Bone marrow (tissue), 2 donors: Measurements from ENCODE around the gene DFFA.

ENCODE experiments used
- DNase-seq, 2 donors: peaks; one replicate each; lab custom pipeline; 2025; lab: John Stamatoyannopoulos, UW

The DFFA gene, protein sequence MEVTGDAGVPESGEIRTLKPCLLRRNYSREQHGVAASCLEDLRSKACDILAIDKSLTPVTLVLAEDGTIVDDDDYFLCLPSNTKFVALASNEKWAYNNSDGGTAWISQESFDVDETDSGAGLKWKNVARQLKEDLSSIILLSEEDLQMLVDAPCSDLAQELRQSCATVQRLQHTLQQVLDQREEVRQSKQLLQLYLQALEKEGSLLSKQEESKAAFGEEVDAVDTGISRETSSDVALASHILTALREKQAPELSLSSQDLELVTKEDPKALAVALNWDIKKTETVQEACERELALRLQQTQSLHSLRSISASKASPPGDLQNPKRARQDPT

GRCh38 chr1:10472220-10473144, at the start of gene DFFA:
TSS of gene DFFA (minus strand) at chr1:10472529. CDS start at chr1:10472458, 71 bp downstream.
- peak; percentile 72 to 94 for DNase-seq

DNA sequence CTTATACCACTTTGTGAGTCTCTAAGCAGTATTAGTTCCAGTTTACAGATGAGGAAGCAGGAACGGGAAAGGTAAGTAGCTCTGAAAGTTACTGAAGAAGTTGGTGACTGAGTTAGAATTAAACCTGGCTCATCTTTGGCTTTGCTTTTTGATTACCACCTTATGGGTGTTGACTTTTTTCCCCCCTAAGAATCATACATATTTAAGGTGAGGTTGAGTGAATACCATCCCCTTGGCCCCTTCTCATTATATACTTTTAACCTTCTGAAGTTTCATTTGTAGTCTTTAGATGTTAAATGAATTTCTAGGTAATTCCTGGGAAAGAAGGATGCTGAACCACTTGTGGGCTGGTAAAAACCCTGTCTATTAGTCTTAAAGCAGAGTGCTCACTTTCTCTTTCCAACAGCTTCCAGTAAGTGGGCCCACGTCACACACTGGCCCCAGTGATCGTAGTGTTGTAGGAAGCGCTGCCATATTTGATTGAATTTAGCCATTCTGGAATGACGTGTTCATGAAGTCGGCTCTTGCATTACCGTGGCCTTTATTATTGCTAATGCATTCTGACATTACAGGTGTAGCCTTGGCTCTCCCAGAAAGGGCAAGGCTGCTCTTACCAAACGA, 49.3 kb upstream of the DFFA start:
- no peak for DNase-seq

DNA sequence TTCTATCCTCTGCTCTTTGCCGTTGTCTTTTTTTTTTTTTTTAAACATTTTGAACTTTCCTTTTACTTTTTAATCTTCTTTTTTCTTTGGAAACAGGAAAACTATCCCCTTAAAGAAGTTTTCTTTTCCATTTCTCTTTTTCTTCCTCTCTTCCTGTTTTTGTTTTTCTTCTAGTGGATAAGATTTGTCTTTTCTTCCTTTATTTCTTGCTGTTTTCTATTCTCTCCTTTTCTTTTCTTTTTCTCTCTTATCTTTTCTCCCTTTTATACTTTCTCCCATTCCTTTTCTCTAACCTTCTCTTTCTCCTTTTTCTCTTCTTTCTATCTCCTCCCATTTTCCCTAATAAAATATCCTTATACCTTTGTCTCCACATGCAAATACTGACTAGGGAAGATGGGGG, 48.6 kb upstream of the DFFA start:
- no peak for DNase-seq

- DNase-seq, result no peak
Observed at GRCh38 chr1:10520497-10520896, 48.2 kb upstream of the DFFA start.

- no peak for DNase-seq
Observed at GRCh38 chr1:10519016-10519417, 46.7 kb upstream of the DFFA start.

DNA sequence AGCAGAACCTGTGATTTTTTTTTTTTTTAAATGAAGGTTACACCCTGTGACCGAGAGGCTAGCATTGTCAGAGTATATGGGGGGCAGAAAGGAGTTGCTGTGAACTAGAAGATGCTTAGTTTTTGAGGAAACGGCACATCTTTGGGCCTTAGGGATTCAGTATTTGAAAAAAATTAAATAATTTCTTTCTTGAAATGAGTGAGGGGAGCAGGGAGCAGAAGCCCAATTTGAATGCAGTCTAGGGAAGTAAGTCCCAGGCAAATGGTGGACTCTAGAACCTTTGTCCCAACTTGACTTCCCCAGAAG, 45.3 kb upstream of the DFFA start:
- DNase-seq, result no peak

- DNase-seq, result no peak
Observed at GRCh38 chr1:10516925-10517676, 44.8 kb upstream of the DFFA start.

DNA sequence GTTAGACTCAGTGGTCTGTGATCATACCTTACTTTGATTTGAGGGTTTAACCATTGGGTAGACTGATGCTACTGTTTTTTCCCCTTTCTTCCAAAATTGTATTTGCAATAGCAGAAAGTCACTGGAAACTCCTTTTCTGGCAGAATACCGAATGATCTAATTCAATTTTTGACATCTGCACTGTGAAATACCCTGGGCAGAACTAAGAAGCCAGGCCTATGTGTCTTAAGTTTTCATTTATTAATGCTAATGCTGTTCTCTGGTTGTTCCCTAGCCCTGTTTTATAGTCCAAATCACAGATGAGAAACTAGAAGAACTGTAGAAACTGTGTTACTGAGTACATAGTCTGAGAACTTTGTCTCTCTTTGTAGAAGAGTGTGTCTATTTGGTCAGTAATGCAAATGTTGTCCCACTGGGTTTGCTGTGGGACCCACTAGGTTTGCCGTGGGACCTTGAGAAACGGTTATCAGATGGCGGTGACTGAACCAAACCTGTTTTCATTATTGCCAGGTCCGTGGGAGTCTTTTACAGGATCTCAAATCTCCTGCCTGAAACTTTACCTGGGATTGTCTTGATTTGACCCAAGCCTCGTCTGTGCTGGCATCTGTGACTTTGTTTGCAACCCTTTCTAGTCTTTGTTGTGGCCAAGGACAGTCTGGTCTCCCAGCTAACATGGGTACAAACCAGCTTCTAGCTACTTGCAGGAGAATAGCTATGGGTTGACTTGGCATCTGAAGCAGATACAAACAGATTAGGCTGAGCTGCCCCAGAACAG, 43.8 kb upstream of the DFFA start:
- DNase-seq, result no peak

GRCh38 chr1:10515301-10515975, 43.1 kb upstream of the DFFA start:
- DNase-seq, result peak in 1 of 2 donors; percentile 42

GRCh38 chr1:10514490-10515235, 42.3 kb upstream of the DFFA start:
- DNase-seq, result no peak

DNA sequence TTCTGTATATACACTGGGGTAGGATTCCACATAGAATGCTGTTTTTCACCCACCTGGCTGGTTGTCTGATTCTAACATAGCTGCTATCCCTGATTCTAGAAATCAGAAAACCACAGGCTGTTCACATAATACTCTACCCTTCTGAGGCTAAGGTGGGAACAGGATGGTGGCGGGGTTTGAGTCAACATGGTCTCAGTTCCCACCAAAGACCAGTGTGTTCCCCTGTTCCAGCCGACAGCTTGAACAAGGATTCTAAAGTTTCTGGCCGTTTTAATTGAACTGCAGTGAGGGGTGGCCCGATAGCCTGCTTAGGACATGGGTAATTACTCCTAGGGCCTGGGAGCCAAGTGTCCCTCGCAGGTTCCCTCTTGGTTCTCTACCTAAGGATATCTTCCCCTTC, 40.9 kb upstream of the DFFA start:
- no peak for DNase-seq

- DNase-seq, result no peak
Observed at GRCh38 chr1:10511494-10511885, 39.2 kb upstream of the DFFA start.

DNA sequence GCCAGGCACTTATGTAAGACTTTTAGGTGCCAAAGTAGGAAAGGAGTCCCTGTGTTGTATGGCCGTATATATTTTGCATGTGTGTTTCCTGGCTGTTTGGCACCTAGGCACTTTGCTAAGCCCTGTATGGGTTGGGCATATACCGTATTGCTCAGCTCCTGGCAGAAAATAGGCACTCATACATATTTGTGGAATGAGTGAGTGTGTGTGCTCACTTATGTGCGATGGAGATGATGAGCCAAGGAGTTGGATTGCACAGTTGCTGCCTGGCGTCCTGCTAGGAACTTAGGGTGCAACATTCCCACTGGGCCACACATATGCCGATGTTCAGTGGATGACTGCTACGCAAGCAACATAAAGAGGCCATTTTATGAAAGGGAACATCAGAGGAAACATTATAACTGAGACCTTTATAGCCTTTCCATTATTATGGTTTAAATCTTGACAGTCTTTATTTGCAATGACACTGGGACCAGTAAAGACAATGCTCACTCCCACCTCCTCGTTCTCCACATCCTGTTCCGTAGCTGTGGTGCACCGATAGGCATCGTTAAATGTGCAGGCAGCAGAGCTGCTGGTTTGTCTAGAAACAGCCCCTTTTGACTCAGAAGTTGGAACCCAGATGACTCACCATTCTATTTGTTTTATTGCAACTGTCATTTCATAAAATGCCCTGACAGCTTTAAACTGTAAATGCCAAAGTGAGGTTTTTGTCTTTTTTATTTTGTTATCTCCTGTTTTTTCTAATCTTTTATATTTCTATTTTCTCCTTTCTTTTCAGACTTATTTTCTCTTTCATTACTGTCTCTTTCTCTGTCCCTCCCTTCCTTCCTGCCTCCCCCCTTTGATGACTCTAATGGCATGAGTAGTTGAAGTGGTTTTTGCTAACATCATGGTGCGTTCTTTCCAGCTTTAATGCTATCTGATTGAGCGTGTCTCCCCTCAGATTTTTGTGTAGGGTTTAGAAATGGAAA, 38.5 kb upstream of the DFFA start:
- DNase-seq, result peak in 1 of 2 donors; percentile 90

- no peak for DNase-seq
Observed at GRCh38 chr1:10509809-10510509, 37.6 kb upstream of the DFFA start.

DNA sequence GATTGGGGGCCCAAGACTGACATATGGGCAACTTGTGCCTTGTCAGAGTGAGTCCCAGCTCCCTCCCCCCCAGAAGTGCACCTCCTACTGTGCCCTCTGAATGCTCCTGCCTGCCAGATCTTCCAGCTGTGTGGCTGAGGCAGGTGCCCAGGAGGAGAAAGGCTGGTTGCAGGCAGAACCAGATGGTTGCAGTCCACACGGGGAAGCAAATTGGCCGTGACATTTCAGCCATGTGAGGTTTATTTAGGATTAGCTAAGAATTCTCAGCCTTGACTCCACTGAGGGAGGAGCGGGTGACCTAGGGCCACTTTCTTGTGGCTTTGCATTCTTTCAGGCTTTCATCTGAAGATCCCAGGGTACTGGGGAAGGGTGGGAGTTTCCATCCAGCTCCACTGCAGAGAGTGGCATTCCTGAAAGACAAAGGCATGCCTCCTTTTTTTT, 36.2 kb upstream of the DFFA start:
- DNase-seq, result no peak

- DNase-seq, result peak in 1 of 2 donors; percentile 59
Observed at GRCh38 chr1:10507111-10507879, 35.0 kb upstream of the DFFA start.

- no peak for DNase-seq
Observed at GRCh38 chr1:10506677-10507047, 34.3 kb upstream of the DFFA start.
